Vagina (tissue), 2 donors: ENCODE measurements around the gene PDHX.

ENCODE experiments used
- POLR2A ChIP-seq, 2 donors: fragments of 450-650 bp; IDR thresholded peaks; one replicate each; pipeline ENCODE4 v1.6.1; 2017; ENCODE audit warnings: antibody characterized with exemption in 2 of 2, mild to moderate bottlenecking in 2 of 2, moderate library complexity in 2 of 2
- POLR2AphosphoS5 ChIP-seq, 2 donors: sonication (generic); formaldehyde crosslinking; IDR thresholded peaks; one replicate each; pipeline ENCODE4 v1.9.0; 2017; ENCODE audit warnings: antibody characterized with exemption in 2 of 2, mild to moderate bottlenecking in 2 of 2, low read depth in 1 of 2; ENCODE audit not compliant: insufficient read depth in 1 of 2
- TF ChIP-seq, protein P1 (sequence below), 3 experiments: fragments of 450-650 bp in 2 of 3; fragments of 200-600 bp in 1 of 3; sonication (generic) in 1 of 3; IDR thresholded peaks; one replicate each; pipeline ENCODE4 v1.5.1; 2017 to 2019; ENCODE audit warnings: antibody characterized with exemption in 3 of 3, mild to moderate bottlenecking in 2 of 3, moderate library complexity in 2 of 3

DNA sequence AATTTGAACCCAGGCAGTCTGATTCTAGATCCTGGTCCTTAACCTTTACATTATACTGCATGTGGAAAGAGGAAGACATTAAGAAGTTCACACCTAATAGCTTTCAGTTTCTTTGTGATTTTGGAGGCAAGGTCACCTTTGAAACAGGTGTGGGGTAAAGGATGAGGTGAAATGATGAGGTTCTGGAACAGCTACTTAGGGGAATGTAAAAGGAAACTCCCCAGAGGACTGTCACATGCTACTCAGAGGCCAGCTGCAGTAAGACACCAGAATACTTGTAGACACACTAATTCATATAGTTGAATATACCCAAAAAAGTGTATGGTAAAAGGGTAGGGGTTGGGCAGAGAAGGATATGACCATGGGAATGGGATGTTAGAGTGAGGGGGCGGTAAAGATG is 5.6 kb upstream of the PDHX start:
- TF ChIP-seq POLR2A (IDR thresholded peaks at IDR 0.05) (no peak), POLR2AphosphoS5 (IDR thresholded peaks at IDR 0.05; ENCODE audit: insufficient read depth in 1 of 2, low read depth in 1 of 2) (no peak)
- TF ChIP-seq, protein P1, sequence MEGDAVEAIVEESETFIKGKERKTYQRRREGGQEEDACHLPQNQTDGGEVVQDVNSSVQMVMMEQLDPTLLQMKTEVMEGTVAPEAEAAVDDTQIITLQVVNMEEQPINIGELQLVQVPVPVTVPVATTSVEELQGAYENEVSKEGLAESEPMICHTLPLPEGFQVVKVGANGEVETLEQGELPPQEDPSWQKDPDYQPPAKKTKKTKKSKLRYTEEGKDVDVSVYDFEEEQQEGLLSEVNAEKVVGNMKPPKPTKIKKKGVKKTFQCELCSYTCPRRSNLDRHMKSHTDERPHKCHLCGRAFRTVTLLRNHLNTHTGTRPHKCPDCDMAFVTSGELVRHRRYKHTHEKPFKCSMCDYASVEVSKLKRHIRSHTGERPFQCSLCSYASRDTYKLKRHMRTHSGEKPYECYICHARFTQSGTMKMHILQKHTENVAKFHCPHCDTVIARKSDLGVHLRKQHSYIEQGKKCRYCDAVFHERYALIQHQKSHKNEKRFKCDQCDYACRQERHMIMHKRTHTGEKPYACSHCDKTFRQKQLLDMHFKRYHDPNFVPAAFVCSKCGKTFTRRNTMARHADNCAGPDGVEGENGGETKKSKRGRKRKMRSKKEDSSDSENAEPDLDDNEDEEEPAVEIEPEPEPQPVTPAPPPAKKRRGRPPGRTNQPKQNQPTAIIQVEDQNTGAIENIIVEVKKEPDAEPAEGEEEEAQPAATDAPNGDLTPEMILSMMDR (IDR thresholded peaks at IDR 0.05): no peak
